ENCODE results near the gene TUBA1A. TPM values are rescaled to one million over a fixed set of nuclear protein-coding genes. Genes with fewer than 3 reads are reported as not detected.
A peak's percentile ranks its signal among the peaks of the same experiment; 100 is the strongest.

Gene TUBA1A
- total RNA-seq, 1 experiment from 2014 or later, result 24.1 TPM

GRCh38 chr12:49201595-49202295, 12.9 kb upstream of the TUBA1A start:
- no peaks in the 10 kb centered on the region for H3K9me2 ChIP-seq (ENCODE audit: insufficient read depth)
- RAD21 ChIA-PET (ENCODE audit: low non-redundant PET in 1 of 2, low total read pairs in 2 of 2, uncharacterized antibody in 2 of 2, unreplicated experiment in 2 of 2), result no interaction called here
- H3K9ac ChIP-seq (ENCODE audit: low read length), result peak overlapping the region; percentile 21
- intact Hi-C loops (cut with micrococcal nuclease), result no loop called here
- H3K9me3 ChIP-seq (ENCODE audit: control insufficient read depth in 1 of 2, insufficient read depth in 1 of 2, low read depth in 1 of 2, low read length in 2 of 2), result no peaks in the 10 kb centered on the region
- no peaks in the 10 kb centered on the region for H4K20me1 ChIP-seq (ENCODE audit: insufficient read depth)
- DNase-seq (ENCODE audit: low read depth, low spot score) (no peak), ATAC-seq (peak; percentile 47; the same call in 1 of the 2 replicates)
- no TSS peak for BruUV-seq (replicated peaks)
- H3K4me3 ChIP-seq (replicated peaks in 1 of 2; ENCODE audit: low read depth in 1 of 2, low read length in 2 of 2), result 0 out of 4 replicates have a peak overlapping the region, but pooled peaks of 1 of the 2 experiments have one; percentile 1
- no peaks in the 10 kb centered on the region for H3K79me2 ChIP-seq (ENCODE audit: insufficient read depth, low read length)
- peaks cover 16 to 29% of the 10 kb centered on the region in 2 experiments for H3K4me1 ChIP-seq (ENCODE audit: control insufficient read depth in 1 of 2, insufficient read depth in 2 of 2, low read length in 2 of 2)
- H3K27me3 ChIP-seq (ENCODE audit: insufficient read depth, low read length), result no peaks in the 10 kb centered on the region
- H3K4me2 ChIP-seq (ENCODE audit: low read length), result peak overlapping the region; percentile 67
- POLR2A ChIA-PET, result interaction anchor here (1.9 kb wide), 1 partner anchor 13 kb away, joined by 7 read pairs; the partner anchor contains the start of gene TUBA1A
- H2AFZ ChIP-seq (ENCODE audit: low read depth, low read length, poor library complexity, severe bottlenecking), result peak overlapping the region; percentile 89
- H3K36me3 ChIP-seq (ENCODE audit: control insufficient read depth in 1 of 2, insufficient read depth in 2 of 2, low read length in 2 of 2), result no peaks in the 10 kb centered on the region
- TF ChIP-seq, protein P1, sequence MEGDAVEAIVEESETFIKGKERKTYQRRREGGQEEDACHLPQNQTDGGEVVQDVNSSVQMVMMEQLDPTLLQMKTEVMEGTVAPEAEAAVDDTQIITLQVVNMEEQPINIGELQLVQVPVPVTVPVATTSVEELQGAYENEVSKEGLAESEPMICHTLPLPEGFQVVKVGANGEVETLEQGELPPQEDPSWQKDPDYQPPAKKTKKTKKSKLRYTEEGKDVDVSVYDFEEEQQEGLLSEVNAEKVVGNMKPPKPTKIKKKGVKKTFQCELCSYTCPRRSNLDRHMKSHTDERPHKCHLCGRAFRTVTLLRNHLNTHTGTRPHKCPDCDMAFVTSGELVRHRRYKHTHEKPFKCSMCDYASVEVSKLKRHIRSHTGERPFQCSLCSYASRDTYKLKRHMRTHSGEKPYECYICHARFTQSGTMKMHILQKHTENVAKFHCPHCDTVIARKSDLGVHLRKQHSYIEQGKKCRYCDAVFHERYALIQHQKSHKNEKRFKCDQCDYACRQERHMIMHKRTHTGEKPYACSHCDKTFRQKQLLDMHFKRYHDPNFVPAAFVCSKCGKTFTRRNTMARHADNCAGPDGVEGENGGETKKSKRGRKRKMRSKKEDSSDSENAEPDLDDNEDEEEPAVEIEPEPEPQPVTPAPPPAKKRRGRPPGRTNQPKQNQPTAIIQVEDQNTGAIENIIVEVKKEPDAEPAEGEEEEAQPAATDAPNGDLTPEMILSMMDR (IDR thresholded peaks at IDR 0.05 in 2 of 3, conservative IDR thresholded peaks at IDR 0.05 in 1 of 3; ENCODE audit: borderline replicate concordance in 1 of 3, insufficient read depth in 1 of 3, low read depth in 2 of 3, low read length in 2 of 3), result no peak
- TF ChIP-seq SP1 (IDR thresholded peaks at IDR 0.05; ENCODE audit: low read depth), result no peak
- no peak for TF ChIP-seq YY1 (IDR thresholded peaks at IDR 0.05; ENCODE audit: extremely low read depth, insufficient replicate concordance, low read depth, low read length)
- TF ChIP-seq CEBPB (IDR thresholded peaks at IDR 0.05; ENCODE audit: low read depth), result no peak
- TF ChIP-seq, protein P2, sequence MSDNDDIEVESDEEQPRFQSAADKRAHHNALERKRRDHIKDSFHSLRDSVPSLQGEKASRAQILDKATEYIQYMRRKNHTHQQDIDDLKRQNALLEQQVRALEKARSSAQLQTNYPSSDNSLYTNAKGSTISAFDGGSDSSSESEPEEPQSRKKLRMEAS (IDR thresholded peaks at IDR 0.05), result no peak
- TF ChIP-seq ZFX (IDR thresholded peaks at IDR 0.05), result no peak
- no peak for TF ChIP-seq JUND (IDR thresholded peaks at IDR 0.05)
- no peak for TF ChIP-seq CBX3 (IDR thresholded peaks at IDR 0.05; ENCODE audit: low read depth)
- no peak for TF ChIP-seq POLR2A (IDR thresholded peaks at IDR 0.05; ENCODE audit: borderline replicate concordance, extremely low read depth, insufficient read depth, insufficient read length)
- no peak for TF ChIP-seq EGR1 (IDR thresholded peaks at IDR 0.05; ENCODE audit: low read depth)
- no peak for TF ChIP-seq ATF3 (IDR thresholded peaks at IDR 0.05)
- TF ChIP-seq POLR2AphosphoS5 (IDR thresholded peaks at IDR 0.05; ENCODE audit: low read depth, low read length), result no peak
- TF ChIP-seq SIN3A (IDR thresholded peaks at IDR 0.05; ENCODE audit: low read depth), result no peak
- TF ChIP-seq SRF (IDR thresholded peaks at IDR 0.05; ENCODE audit: low read depth), result no peak
- TF ChIP-seq RAD21 (IDR thresholded peaks at IDR 0.05; ENCODE audit: low read depth), result no peak
- no peak overlapping the region for H3K27ac ChIP-seq (ENCODE audit: low read depth, low read length)
- CTCF ChIA-PET, result no interaction called here

Data from HCT116 (cell line).